Spleen (tissue), 11 donors: ENCODE data around the gene CUX1. TPM values are rescaled to one million over a fixed set of nuclear protein-coding genes. Genes with fewer than 3 reads are reported as not detected.

Experiments used
- DNase-seq: peaks from one replicate; pipeline ENCODE4 v3.0.0-alpha.2; 2020
- H3K27ac ChIP-seq, 8 donors: fragments of 200-600 bp; sonication (generic) in 7 of 8; 1 replicate in 4 of 8; 2 replicates in 4 of 8; pipeline versions ENCODE4 v1.5.0 to v1.8.0; 2016 to 2021; ENCODE audit warnings: inconsistent platforms in 4 of 8, mild to moderate bottlenecking in 4 of 8, moderate library complexity in 1 of 8
- H3K27me3 ChIP-seq, 7 donors: fragments of 200-600 bp; sonication (generic) in 6 of 7; replicated peaks in 1 of 7; 1 replicate in 4 of 7; 2 replicates in 3 of 7; pipeline versions ENCODE4 v1.5.0 to v1.8.0; 2016 to 2021; ENCODE audit warnings: inconsistent platforms in 3 of 7, mild to moderate bottlenecking in 1 of 7
- H3K36me3 ChIP-seq, 6 donors: fragments of 200-600 bp; sonication (generic) in 5 of 6; 1 replicate in 4 of 6; 2 replicates in 2 of 6; pipeline versions ENCODE4 v1.5.0 to v1.8.0; 2016 to 2021; ENCODE audit warnings: inconsistent platforms in 2 of 6
- H3K4me1 ChIP-seq, 6 donors: fragments of 200-600 bp; sonication (generic) in 5 of 6; 1 replicate in 3 of 6; 2 replicates in 3 of 6; pipeline versions ENCODE4 v1.5.0 to v1.8.0; 2016 to 2021; ENCODE audit warnings: inconsistent platforms in 3 of 6
- H3K4me3 ChIP-seq, 8 donors: fragments of 200-600 bp; sonication (generic) in 7 of 8; 1 replicate in 4 of 8; 2 replicates in 4 of 8; pipeline versions ENCODE4 v1.5.0 to v1.8.0; 2016 to 2021; ENCODE audit warnings: inconsistent platforms in 4 of 8, mild to moderate bottlenecking in 4 of 8, moderate library complexity in 2 of 8
- H3K9me3 ChIP-seq, 8 donors: fragments of 200-600 bp; sonication (generic) in 7 of 8; 1 replicate in 4 of 8; 2 replicates in 4 of 8; pipeline versions ENCODE4 v1.5.0 to v1.8.0; 2016 to 2021; ENCODE audit warnings: inconsistent platforms in 4 of 8
- CTCF ChIP-seq, 11 experiments: fragments of 200-600 bp in 7 of 11; fragments of 450-650 bp in 4 of 11; sonication (generic) in 4 of 11; IDR thresholded peaks in 8 of 11; conservative IDR thresholded peaks in 3 of 11; 1 replicate in 7 of 11; 2 replicates in 4 of 11; pipeline versions ENCODE4 v1.4.0 to v1.8.0; 2016 to 2021; ENCODE audit warnings: antibody characterized with exemption in 11 of 11, inconsistent platforms in 4 of 11, mild to moderate bottlenecking in 1 of 11
- POLR2A ChIP-seq, 3 donors: fragments of 450-650 bp; IDR thresholded peaks; one replicate each; pipeline ENCODE4 v1.5.1; 2017; ENCODE audit warnings: antibody characterized with exemption in 3 of 3, mild to moderate bottlenecking in 1 of 3
- POLR2AphosphoS5 ChIP-seq, 3 donors: sonication (generic); formaldehyde crosslinking; IDR thresholded peaks; one replicate each; pipeline ENCODE4 v1.5.1; 2017; ENCODE audit warnings: antibody characterized with exemption in 3 of 3
- WGBS, 5 donors: extraction: QIAGEN DNeasy Blood & Tissue Kit in 3 of 5; methylation state at CpG; one replicate each; pipeline versions ENCODE4 v1.1.5 to v1.1.7; 2013 to 2018; 5-methylcytosine and 5-hydroxymethylcytosine counted together
- intact Hi-C: fragments of 100-400 bp; cut with DNase I; formaldehyde crosslinking; loops from one replicate; pipeline ENCODE4 v1.15.0; 2023; ENCODE audit warnings: low total_unique reads
- polyA plus RNA-seq, 3 donors: library from polyadenylated mRNA; stranded (reverse); fragments of 200-250 nt; gene quantifications; one replicate each; pipeline ENCODE4 v1.2.1, GENCODE V29; 2013
- total RNA-seq, 7 donors: library from RNA; depleted of rRNA in 3 of 7; stranded (reverse); fragments of >200 nt in 3 of 7; fragmentation: NEBNext Ultra II Directional in 4 of 7; extraction: Animal tissue kit (Norgen Biotek cat#: 25700) in 4 of 7; gene quantifications; one replicate each; pipeline versions ENCODE4 v1.1.0 to v1.2.1, GENCODE V29; 2016 to 2021
- donor health status: healthy with polysubstance abuse.
- donor health status: DM: no; HTN: no; CAD: no; lungs with moderate emphysema.
- donor health status: DM: no; HTN: no; CAD: no.
- donor health status: Bipolar disorder and iron deficiency.
- donor health status: healthy.
- donor health status: DM: no; HTN: no; CAD: no.
- donor health status: DM: yes; HTN: yes; CAD: no.

Gene CUX1
- total and polyA plus RNA-seq, 10 donors, result 9.1 to 95.8 (median 61.9) TPM

GRCh38 chr7:102069931-102070629, 252.7 kb downstream of the CUX1 start:
- no peak for TF ChIP-seq POLR2AphosphoS5 (IDR thresholded peaks at IDR 0.05)
- TF ChIP-seq POLR2A (IDR thresholded peaks at IDR 0.05), result no peak
- no peak for TF ChIP-seq CTCF (IDR thresholded peaks at IDR 0.05 in 8 of 11, conservative IDR thresholded peaks at IDR 0.05 in 3 of 11)
- H3K27ac ChIP-seq, result no peak overlapping the region
- WGBS, 5 donors, result 91 to 96% (median 93%) methylated on average over 7 of the region's 7 CpGs
- H3K36me3 ChIP-seq, result peaks cover 0 to 81% (median 29%) of the 10 kb centered on the region in 6 donors
- intact Hi-C loops, result no loop called here
- peaks cover 0 to 17% (median 15%) of the 10 kb centered on the region in 8 donors for H3K9me3 ChIP-seq
- H3K4me1 ChIP-seq, result peaks cover 0 to 4% (median 1%) of the 10 kb centered on the region in 6 donors
- no peak overlapping the region for H3K4me3 ChIP-seq
- no peak for DNase-seq
- no peaks in the 10 kb centered on the region for H3K27me3 ChIP-seq

- 89 to 94% (median 92%) methylated on average over 5 of the region's 5 CpGs for WGBS, 5 donors
- no peak for DNase-seq
Measured at GRCh38 chr7:102072003-102072402, 254.6 kb downstream of the CUX1 start.

GRCh38 chr7:102072636-102073209, 255.3 kb downstream of the CUX1 start:
- WGBS, 5 donors, result 88 to 93% (median 91%) methylated on average over 8 of the region's 8 CpGs
- intact Hi-C loops, result no loop called here
- no peak for DNase-seq

More at GRCh38 chr7:102072003-102072402, 254.6 kb downstream of the CUX1 start:
- H3K27ac ChIP-seq, result no peak overlapping the region
- intact Hi-C loops, result no loop called here
- H3K36me3 ChIP-seq, result peaks cover 0 to 89% (median 29%) of the 10 kb centered on the region in 6 donors
- H3K27me3 ChIP-seq, result no peaks in the 10 kb centered on the region
- H3K9me3 ChIP-seq, result peaks cover 0 to 17% (median 15%) of the 10 kb centered on the region in 8 donors
- TF ChIP-seq POLR2A (IDR thresholded peaks at IDR 0.05) (no peak), CTCF (IDR thresholded peaks at IDR 0.05 in 8 of 11, conservative IDR thresholded peaks at IDR 0.05 in 3 of 11) (no peak), POLR2AphosphoS5 (IDR thresholded peaks at IDR 0.05) (no peak)
- H3K4me1 ChIP-seq, result peaks cover 0 to 5% (median 0%) of the 10 kb centered on the region in 6 donors
- no peak overlapping the region for H3K4me3 ChIP-seq

More at GRCh38 chr7:102072636-102073209, 255.3 kb downstream of the CUX1 start:
- no peak overlapping the region for H3K4me3 ChIP-seq
- no peaks in the 10 kb centered on the region for H3K27me3 ChIP-seq
- H3K36me3 ChIP-seq, result peaks cover 0 to 83% (median 29%) of the 10 kb centered on the region in 6 donors
- peaks cover 0 to 17% (median 15%) of the 10 kb centered on the region in 8 donors for H3K9me3 ChIP-seq
- TF ChIP-seq CTCF (IDR thresholded peaks at IDR 0.05 in 8 of 11, conservative IDR thresholded peaks at IDR 0.05 in 3 of 11) (no peak), POLR2AphosphoS5 (IDR thresholded peaks at IDR 0.05) (no peak), POLR2A (IDR thresholded peaks at IDR 0.05) (no peak)
- peaks cover 0 to 6% (median 0%) of the 10 kb centered on the region in 6 donors for H3K4me1 ChIP-seq
- H3K27ac ChIP-seq, result no peak overlapping the region
